ENCODE data around the gene FSHR.

Gene FSHR

DNA sequence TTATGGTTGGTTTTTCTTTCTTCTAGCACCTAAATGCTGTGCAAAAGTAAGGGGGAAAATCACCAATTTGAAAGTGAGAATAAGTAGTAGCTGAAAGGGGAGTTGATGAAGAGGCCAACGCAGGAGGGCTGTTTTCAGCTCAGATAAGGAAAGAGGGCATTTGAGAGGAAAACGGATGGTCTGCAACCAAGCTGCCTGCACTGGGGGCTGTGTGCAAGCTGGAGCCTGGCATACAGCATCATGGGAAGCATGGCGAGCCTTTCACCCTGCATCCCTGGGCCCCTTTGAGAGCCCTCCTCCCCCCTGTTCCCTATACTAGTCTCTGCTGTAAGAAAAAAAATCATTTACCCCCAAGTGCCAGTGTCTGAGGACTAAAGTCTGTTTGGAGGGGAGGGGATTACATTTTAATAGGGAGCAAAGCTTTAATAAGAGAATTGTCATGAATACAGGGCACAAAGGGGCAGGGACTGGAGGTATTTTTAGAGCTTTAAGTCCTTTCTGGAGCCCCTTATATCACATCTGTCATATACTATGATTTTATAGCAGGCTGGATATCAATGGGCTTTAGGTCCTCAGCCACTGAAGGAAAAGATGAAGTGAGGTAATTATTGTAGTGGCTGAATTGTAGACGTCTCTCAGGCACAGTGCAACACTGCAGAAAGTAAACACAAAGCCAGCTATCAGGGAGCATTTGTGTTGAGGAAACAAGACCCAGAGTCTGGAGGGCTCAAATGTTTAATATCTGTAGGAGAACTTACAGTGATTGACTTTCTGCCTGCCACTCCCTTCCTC lies 120.7 kb downstream of the FSHR start:
- H3K4me3 ChIP-seq (ENCODE audit: low read depth, low read length): no peak overlapping the region

DNA sequence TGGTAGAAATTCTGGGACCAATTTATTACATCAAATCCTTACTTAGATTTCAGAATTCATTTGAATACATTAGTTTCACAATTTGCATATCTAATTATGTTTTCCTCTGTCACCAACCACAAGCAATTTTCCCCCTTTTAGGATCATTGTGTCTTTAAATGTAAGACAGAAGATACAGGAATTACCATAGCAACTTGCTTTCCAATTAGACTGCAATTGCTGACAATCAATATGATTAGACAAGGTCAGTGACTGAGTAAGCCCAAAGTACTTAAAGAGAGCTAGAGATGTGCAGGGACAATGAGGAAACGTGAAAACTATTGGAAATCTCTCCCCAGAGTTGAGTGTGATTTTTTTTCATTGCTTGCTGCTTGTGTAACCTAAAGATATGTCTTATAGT lies 121.4 kb downstream of the FSHR start:
- H3K4me3 ChIP-seq (ENCODE audit: low read depth, low read length): no peak overlapping the region

DNA sequence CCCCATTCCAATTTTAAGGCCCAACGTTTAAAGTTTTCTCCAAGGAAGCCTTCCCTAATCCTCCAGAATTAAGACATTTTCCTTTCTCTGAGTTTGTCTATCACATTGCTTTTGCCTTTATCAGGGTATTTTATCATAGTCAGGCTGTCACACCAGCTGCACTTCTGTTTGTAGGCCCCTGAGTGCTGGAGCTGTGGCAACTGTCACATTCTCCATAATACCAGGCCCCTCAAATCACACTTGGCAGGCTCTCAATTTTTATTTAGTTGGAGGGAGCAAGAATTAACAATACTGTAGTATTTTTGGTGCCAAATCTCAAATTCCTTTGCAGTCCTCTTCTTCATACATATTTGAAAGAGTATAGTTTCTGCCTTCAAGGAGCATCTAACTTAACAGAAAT lies 122.2 kb downstream of the FSHR start:
- no peak overlapping the region for H3K4me3 ChIP-seq (ENCODE audit: low read depth, low read length)

DNA sequence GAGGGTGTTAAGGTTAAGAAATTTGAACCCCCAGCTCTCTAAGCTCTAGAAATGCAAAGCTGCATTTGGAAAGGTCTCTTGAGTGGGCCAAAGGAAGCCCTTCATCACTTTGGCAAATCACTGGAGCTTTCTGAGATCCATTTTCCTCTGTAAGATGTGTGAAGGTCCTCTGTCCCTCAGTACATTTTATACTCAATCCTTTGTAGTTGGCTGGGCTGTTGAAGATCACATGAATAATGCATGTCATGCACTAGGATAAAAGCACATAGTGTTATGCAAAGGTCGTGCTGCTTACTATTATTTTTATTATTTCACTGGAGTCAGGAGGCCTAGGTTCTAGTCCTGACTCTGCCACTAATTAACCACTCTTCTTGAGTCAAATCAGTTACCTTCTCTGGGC lies 124.9 kb downstream of the FSHR start:
- no peak overlapping the region for H3K4me3 ChIP-seq (ENCODE audit: low read depth, low read length)

DNA sequence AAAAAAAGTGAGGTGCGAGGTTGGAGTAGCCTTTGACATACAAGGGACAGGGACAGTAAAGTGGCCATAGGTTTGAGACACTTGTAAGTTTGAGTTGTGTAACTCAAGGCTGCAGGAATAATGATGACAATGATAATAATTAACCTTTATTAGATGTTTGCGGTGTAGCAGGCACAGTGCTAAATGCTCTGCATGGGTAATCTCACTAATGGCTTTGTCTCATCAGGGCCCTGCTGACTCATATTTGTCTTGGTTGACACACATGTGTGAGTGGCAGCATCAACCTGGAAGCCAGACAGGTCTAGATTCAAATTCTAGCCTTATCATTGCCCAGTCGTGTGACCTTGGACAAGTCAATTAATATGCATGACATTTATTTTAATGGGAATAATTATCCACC lies 126.2 kb downstream of the FSHR start:
- H3K4me3 ChIP-seq (ENCODE audit: low read depth, low read length): no peak overlapping the region

DNA sequence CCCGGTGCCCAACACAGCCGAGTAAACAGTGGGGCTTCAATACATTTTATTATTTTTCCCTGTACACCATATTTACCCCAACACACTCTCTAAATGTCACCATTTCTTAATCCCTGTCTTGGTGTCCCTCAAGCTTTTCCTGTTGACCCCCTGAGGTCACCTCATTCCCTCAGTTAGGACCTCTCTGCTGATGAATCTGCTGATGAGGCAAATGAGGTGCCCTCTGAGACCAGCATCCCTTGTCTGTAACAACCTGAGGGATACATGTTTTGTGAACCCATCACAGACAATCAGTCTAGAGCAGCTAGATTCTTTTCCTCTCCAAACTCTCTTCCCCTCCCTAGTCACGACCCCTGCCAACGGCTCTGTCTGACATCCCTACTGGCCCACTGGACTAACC lies 127.6 kb downstream of the FSHR start:
- H3K4me3 ChIP-seq (ENCODE audit: low read depth, low read length): no peak overlapping the region

DNA sequence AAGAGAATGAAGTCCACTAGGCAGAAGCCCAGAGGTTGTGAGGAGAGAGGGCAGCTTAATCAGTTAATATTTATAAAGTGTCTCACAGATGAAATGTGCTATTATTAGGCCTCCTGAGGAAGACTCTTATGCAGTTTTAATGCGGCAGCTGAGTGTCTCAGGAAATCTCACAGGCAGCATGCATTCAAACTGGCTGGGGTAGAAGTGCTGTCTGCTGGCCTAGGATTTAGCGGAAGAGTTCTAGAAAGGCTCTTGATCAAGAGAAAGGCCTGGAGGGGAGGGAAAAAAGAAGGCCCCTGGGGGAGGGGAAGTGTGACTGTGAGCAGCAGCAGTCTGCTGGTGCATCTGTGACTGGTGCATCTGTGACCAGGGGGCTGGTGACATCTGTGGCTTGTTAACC lies 133.0 kb downstream of the FSHR start:
- no peak overlapping the region for H3K4me3 ChIP-seq (ENCODE audit: low read depth, low read length)

DNA sequence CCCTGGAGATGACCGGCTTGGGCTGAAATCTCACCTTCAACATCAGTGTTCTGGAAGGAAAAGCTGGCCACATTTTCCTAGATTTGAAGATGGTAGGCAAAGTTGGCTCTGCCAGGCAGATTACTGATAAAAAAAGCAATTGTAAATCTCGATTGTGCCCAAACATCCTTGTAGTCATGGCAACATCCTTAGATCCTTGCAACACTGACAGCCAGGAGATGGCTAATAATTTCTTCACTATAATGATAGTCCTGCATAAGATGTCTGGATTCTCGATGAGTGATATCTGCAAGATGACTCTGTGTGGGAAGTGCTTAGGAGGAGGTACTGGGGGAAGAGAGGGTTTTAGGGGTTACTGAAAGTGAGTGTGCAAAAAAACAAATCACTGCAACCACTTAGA lies 149.1 kb downstream of the FSHR start:
- H3K4me3 ChIP-seq (ENCODE audit: low read depth, low read length): no peak overlapping the region

DNA sequence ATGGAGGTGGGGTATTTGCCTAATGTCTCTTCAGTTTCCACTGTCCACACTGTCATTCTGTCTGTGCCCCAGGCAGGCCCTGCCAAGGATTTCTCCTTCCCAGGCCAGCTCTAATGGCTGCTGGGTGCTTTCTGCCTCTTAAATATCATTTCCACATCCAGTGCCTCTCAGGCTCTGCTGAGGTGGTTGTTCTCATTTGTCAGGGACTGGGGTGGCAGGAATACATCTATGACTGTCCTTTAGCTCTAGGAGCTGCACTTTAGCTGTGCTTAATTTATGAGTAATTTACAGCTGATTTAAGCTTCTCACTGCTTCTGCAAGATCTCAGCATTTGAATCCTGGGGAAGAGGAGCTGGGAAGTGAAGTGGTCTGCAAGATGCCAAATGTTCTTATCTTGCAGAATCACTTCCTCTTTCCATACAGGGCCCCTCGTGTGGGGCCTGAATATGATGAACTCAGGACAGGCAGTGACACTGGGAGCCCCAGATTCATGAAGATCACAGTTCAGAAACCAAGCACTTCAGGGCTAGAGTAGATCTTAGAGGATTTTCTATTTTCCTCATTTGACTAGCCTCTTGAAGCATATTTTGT lies 150.2 kb downstream of the FSHR start:
- no peak overlapping the region for H3K4me3 ChIP-seq (ENCODE audit: low read depth, low read length)

DNA sequence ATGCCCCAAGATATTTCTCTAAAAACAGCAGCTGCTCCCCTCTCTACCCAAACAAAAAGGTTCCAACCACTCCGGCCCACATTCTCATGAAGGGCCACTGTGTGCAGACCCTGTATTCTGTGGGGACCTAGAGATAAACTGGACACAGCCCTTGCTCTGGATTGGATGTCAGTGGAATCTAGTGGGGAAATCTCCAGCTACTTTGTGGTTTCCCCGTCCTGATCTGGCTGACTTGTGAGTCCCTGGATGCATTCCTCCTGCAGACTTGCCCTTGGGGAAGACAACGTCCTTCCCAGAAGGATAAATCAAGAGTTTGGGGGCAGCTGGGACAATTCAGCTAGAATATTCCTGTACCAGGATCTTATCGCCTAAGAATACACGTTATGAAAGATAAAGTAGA lies 151.1 kb downstream of the FSHR start:
- H3K4me3 ChIP-seq (ENCODE audit: low read depth, low read length): no peak overlapping the region

DNA sequence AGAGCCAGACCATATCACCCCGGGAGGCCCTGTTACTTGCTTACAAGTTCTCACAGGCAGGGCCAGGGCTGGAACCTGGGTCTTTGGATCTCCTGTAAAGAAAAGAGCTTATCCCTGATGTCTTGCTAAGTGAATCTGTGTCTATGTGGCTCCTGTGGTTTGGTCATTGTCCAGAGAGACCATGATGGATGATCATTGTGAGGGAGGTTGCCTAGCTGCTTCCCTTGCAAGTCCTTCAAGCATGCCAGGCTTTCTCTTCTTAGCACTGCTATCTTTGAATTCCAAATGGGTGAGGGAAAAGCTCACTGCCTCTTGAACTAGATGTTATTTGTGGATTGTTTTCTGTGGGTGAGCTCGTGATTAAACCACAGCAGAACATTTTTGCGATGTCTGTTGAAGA lies 151.6 kb downstream of the FSHR start:
- no peak overlapping the region for H3K4me3 ChIP-seq (ENCODE audit: low read depth, low read length)

DNA sequence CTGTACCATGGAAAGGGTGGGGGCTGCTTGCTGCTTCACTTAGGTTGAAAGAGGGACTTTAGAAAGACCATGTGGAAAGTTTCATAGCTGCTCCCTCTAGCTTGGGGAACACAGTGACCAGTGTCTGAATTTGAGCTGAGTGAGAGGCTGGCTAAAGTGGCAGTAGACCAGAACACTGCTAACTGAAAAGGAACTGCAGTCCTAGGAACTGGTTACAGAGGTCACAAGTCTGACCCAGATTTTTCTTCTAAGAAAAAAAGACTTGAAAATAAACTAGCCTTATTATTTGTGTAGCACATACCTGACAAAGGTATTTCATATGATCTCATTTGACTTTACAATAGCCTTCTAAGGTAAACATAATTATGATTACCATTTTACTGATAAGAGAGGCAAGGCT lies 153.6 kb downstream of the FSHR start:
- H3K4me3 ChIP-seq (ENCODE audit: low read depth, low read length): no peak overlapping the region

DNA sequence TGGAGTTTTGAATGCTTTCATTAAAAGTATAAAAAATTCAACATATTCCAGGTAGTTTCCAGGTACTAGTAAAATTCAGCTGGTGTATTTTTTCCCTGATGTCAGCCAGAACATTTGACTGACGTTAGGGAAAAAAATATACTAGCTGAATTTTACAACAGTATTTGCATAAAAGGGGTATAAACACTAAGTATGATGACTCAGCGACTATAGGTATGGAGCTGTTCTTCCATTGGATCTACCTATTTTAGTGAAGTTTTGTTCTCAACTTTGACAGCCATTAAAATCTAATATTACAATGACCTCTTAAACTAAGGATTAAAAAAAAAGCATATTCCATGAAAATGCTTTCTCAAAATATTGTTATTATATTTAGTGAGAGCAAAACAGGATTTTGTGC lies 155.9 kb downstream of the FSHR start:
- H3K4me3 ChIP-seq (ENCODE audit: low read depth, low read length): no peak overlapping the region

DNA sequence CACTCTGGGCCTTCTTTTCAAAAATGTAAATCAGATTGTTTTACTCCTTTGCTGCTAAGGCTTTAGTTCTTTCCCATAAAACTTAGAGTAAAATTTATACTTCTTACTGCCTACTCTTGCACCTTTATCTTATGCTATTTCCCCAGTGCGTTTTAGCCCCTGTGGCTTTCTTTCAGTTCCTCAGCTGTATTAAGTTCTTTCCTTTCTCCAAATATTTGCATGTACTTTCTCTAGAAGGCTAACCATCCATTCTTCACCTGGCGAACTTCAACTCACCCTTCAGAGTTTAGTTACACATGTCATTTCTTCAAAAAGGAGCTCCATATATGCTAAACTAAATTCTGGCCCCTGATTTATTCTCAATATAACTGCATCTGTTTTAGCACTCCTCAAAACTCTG lies 160.7 kb downstream of the FSHR start:
- no peak overlapping the region for H3K4me3 ChIP-seq (ENCODE audit: low read depth, low read length)

DNA sequence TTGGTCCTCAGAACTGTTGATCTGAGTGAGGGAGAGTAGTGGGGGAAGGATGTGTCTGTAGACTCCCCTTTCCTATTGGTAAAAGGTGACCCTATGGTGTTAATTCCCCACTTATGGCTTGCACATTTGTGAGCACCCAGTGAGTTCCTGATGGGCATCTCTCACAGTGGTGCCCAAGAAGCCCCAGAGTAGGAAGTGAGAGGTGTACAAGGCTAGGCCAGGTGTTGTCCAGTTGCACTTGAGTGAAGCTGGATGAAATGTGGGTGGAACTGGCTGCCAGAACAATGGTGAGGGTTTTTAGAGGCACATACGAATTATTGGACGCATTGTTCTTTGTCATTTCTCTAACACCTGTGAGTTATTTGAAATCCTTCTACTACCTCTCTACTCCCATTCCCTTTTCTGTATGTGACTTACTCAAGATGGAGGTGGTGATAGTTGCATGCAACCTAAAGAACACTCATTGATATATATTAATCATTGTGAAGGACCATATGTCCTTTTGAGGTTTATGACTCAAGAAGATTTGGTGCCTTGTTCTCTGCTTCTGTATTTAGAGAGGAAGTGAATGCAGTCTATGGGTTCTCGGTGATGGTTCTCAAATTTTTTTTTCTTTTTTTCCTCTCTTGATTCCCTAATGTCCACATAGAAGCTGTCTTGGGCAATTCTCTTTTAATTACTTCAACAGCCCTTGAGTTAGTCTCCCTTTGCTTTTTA lies 162.7 kb downstream of the FSHR start:
- H3K4me3 ChIP-seq (ENCODE audit: low read depth, low read length): no peak overlapping the region

DNA sequence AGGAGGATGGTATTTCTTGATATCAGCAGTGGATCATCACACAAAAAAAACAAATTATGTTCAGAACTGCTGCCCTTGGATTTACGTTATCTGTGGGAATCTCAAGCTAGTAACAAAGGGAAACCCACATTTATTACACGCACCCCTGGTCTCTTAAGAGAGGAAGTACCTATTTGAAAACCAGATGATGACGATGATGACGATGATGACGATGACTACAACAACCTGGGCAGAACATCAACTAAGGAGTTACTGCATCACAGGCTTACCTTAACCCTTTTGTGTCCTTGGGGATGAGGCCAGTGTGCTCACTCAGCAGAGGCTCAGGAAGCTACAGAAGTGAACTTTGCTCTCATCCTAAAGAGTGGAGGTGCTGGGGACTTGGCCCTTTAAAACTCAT lies 169.4 kb downstream of the FSHR start:
- H3K4me3 ChIP-seq (ENCODE audit: low read depth, low read length): no peak overlapping the region

DNA sequence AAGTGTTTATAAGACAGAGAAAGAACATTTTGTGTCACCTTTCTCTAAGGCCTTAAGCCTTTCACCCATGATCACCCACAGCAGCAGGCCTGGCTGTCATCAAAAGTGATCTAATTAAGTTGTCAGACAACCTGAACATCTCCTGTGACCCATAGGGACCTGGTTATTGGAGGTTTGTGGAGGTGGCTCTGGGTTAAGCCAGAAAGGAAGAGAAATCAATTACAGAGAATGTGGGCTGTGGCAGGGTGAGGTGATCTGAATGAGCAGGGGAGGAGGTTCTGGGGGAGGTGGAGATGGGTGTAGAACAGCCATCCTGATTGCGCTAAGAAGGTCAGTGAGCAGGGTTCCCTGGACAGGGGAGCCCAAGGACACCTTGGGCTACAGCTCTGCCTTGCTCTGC lies 170.8 kb downstream of the FSHR start:
- H3K4me3 ChIP-seq (ENCODE audit: low read depth, low read length): no peak overlapping the region

DNA sequence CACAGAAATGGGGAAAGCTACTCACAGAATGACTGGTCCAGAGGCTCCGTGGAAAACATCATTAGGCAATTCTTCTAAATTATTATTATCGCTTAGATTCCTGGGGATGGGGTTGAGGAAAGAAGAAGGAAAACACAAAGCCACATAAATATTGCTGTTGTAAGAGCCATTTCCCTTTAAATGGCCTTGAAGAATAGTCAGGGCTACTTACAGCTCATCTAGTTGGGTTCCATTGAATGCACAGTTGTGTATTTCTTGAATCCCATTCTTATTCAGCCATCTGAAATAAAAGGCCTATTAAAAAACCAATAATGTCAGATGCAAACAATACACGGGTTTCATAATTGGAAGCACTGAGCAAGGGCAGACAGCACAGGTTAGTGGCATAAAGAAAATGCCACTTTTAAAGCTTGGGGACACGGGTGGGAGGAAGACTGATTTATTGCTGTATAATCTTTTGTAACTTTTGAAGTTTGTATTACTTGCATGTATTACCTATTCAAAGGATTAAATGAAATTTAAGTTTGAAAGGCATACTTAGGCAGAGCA lies 171.4 kb downstream of the FSHR start:
- H3K4me3 ChIP-seq (ENCODE audit: low read depth, low read length): no peak overlapping the region

DNA sequence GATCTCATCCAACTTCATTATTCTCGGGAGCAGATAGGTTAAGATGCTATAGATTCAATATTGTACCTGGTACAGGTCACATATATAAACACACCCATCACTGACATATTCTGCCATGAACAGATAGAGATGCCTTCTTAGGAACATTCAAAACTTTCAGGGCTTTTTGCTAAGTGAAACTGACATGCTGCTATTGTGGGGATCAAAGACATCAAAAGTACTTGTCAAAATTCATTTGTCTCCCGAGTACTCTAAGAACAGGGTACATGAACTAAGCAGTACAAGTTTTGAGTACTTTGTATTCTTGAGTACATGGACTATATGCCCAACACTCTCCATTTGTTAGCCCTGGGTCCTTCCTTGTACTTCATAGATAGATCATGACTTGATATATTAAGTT lies 173.5 kb downstream of the FSHR start:
- no peak overlapping the region for H3K4me3 ChIP-seq (ENCODE audit: low read depth, low read length)

DNA sequence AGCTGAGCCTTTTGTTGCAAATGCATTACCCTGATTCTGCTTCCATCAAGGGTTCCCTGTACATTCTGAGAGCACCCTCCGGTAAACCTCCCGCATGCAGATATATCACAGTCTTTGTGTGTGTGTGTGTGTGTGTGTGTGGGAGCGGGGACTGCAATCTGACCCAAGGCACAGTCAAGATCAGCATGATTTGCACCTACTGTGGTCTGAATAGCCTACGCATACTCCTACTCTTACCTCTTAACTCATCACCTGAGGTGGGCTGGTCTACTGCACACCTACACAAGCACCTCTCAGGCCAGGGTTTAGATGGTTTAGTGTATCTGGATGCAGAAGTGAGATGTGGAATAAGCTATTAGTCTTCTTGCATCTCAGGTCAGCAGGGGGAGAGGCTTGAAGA lies 174.6 kb downstream of the FSHR start:
- H3K4me3 ChIP-seq (ENCODE audit: low read depth, low read length): no peak overlapping the region

DNA sequence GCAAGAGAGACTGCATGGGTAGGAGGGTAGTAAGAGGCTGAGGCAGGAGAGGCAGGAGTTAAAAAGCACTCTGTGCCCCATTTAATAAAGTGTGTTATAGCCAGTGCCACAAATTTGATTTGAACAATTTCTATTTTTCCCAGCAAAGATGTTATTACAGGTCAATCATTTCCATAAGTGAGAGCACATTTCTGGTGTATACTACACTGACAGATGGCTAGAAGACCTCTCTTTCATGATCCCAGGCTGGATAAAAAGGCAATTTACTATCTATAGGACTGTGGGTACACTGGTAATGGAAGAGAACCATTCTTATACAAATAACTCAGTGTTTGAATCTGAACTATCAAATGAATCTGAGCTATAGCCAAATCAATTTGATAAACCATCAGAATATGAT lies 176.2 kb downstream of the FSHR start:
- H3K4me3 ChIP-seq (ENCODE audit: low read depth, low read length): no peak overlapping the region

DNA sequence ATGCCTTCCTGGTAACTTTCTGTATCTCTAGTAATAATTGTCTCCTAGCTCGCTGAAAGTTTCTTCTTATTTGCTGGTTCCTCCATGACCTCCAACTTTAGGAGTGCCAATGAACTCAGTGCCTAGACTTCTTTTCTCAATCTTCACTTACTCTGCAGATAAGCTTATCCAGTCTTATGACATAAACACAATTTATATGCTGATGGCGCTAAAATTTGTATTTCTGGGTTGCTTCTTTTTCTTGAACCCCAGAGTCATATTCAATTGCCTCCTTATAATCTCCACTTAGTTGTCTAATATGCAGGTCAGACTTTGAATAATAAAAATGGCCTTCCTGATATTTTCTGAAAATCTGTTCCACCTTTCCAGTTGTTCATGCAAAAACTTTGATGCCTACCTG lies 182.5 kb downstream of the FSHR start:
- no peak overlapping the region for H3K4me3 ChIP-seq (ENCODE audit: low read depth, low read length)
